WERI-Rb-1 (cell line): ENCODE results near the gene ADAMTS15.

Source experiments
- DNase-seq: peaks from one replicate; pipeline ENCODE4 v3.0.0-alpha.2; 2020
- H3K27ac ChIP-seq: fragments of 250-450 bp; sonication (Bioruptor Pico); 2 replicates; pipeline ENCODE4 v1.5.1; 2020; ENCODE audit warnings: mild to moderate bottlenecking, moderate library complexity
- H3K27me3 ChIP-seq: fragments of 250-450 bp; sonication (Bioruptor Pico); 2 replicates; pipeline ENCODE4 v1.5.1; 2021; ENCODE audit warnings: mild to moderate bottlenecking, low read depth, moderate library complexity; ENCODE audit not compliant: insufficient read depth, severe bottlenecking
- H3K36me3 ChIP-seq: fragments of 250-450 bp; sonication (Bioruptor Pico); 2 replicates; pipeline ENCODE4 v1.5.1; 2020; ENCODE audit warnings: mild to moderate bottlenecking, moderate library complexity
- H3K4me3 ChIP-seq: 2 replicates; pipeline ENCODE4 v1.5.1; 2011; ENCODE audit warnings: low read depth, mild to moderate bottlenecking, control low read depth, low read length
- H3K9me3 ChIP-seq: fragments of 250-450 bp; sonication (Bioruptor Pico); 2 replicates; pipeline ENCODE4 v1.5.1; 2021; ENCODE audit warnings: mild to moderate bottlenecking, moderate library complexity; ENCODE audit not compliant: severe bottlenecking
- TF ChIP-seq, protein P1 (sequence below): IDR thresholded peaks from 2 replicates; pipeline ENCODE4 v1.5.1; 2011; ENCODE audit warnings: low read depth, mild to moderate bottlenecking, control low read depth, inconsistent platforms, low read length

ADAMTS15 gene

GRCh38 chr11:130487924-130488815, 39.7 kb downstream of the ADAMTS15 start:
- TF ChIP-seq, protein P1, sequence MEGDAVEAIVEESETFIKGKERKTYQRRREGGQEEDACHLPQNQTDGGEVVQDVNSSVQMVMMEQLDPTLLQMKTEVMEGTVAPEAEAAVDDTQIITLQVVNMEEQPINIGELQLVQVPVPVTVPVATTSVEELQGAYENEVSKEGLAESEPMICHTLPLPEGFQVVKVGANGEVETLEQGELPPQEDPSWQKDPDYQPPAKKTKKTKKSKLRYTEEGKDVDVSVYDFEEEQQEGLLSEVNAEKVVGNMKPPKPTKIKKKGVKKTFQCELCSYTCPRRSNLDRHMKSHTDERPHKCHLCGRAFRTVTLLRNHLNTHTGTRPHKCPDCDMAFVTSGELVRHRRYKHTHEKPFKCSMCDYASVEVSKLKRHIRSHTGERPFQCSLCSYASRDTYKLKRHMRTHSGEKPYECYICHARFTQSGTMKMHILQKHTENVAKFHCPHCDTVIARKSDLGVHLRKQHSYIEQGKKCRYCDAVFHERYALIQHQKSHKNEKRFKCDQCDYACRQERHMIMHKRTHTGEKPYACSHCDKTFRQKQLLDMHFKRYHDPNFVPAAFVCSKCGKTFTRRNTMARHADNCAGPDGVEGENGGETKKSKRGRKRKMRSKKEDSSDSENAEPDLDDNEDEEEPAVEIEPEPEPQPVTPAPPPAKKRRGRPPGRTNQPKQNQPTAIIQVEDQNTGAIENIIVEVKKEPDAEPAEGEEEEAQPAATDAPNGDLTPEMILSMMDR = no peak
- Histone ChIP-seq H3K36me3 (no peaks in the 10 kb centered on the region), H3K4me3 (no peak overlapping the region), H3K27me3 (no peaks in the 10 kb centered on the region), H3K9me3 (peaks cover 6% of the 10 kb centered on the region), H3K27ac (no peak overlapping the region)
- no peak for DNase-seq

DNA sequence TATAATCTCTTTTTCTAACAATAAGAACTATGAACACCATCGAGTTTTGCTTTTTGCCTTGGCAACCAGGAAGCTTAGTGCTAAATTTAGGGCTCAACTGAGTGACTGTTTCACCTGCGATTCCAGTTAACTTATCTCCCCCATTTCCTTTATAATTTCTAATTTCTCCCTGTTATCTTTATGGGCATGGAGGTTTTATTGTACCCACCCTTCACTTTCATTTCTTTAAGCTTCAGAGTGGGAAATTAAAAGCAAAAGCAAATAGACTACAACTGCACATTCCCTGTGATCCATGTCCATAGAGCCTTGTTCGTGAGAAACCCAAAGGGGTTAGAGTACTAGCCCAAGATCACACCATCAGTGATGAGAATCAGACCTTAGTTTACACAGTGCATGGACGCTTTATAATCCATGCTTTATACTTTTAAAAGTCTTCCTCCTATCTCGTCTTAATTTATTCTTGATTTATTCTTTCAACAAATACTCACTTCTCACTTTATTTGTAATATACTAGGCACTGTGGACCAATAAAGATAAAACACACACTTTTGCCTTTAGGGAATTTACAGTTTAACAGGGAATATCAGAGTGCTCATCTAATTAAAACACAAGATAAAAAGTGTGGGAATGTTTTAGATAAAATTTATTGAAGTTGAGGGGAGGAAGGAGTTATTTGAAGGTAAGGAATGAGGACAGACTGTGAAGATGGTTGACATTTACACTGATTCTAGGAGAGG, 40.6 kb downstream of the ADAMTS15 start:
- DNase-seq = no peak
- Histone ChIP-seq H3K36me3 (no peaks in the 10 kb centered on the region), H3K9me3 (peaks cover 6% of the 10 kb centered on the region), H3K4me3 (no peak overlapping the region), H3K27ac (no peak overlapping the region), H3K27me3 (no peaks in the 10 kb centered on the region)
- TF ChIP-seq, protein P1 = no peak

- DNase-seq = no peak
- Histone ChIP-seq H3K27me3 (no peaks in the 10 kb centered on the region), H3K36me3 (no peaks in the 10 kb centered on the region), H3K27ac (no peak overlapping the region), H3K9me3 (peaks cover under 1% of the 10 kb centered on the region), H3K4me3 (no peak overlapping the region)
- TF ChIP-seq, protein P1 = no peak
Observed at GRCh38 chr11:130489716-130490115, 41.3 kb downstream of the ADAMTS15 start.

GRCh38 chr11:130490682-130491449, 42.4 kb downstream of the ADAMTS15 start:
- no peaks in the 10 kb centered on the region for H3K27me3 ChIP-seq
- TF ChIP-seq, protein P1 = no peak
- H3K9me3 ChIP-seq = no peaks in the 10 kb centered on the region
- H3K4me3 ChIP-seq = no peak overlapping the region
- no peak for DNase-seq
- H3K36me3 ChIP-seq = no peaks in the 10 kb centered on the region
- H3K27ac ChIP-seq = no peak overlapping the region

DNA sequence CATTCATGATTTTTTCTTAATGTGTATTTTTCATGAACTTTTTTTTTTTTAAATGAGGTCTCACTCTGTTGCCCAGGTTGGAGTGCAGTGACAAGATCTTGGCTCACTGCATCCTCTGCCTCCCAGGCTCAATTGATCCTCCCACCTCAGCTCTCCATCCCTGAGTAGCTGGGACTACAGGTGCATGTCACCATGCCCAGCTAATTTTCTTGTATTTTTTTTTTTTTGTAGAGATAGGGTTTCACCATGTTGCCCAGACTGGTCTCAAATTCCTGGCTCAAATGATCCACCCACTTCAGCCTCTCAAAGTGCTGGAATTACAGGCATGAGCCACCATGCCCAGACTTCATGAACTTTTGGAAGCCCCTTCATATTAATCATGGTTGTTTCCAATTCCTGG, 49.7 kb downstream of the ADAMTS15 start:
- no peak overlapping the region for H3K27ac ChIP-seq
- no peaks in the 10 kb centered on the region for H3K36me3 ChIP-seq
- peaks cover 5% of the 10 kb centered on the region for H3K9me3 ChIP-seq
- H3K27me3 ChIP-seq = no peaks in the 10 kb centered on the region
- no peak for DNase-seq
- H3K4me3 ChIP-seq = no peak overlapping the region
- TF ChIP-seq, protein P1 = no peak
